ENCODE data around the gene RNF31.
"Not testable (repeated sequence)": the region's sequence is repeated elsewhere in the genome, so short reads cannot be mapped to it uniquely, and the experiment has no call there.

RNF31 gene

GRCh38 chr14:24102357-24103048, 44.8 kb upstream of the RNF31 start:
- DNase-seq (ENCODE audit: low read depth), result no peak
- no peak for TF ChIP-seq CTCF (IDR thresholded peaks at IDR 0.05; ENCODE audit: low read depth, low read length, missing control alignments)
- in situ Hi-C loops (cut with HindIII; ENCODE audit: low sequenced_read_pairs), result no loop called here
- H3K4me3 ChIP-seq (ENCODE audit: low read depth, low read length), result no peak overlapping the region

- in situ Hi-C loops (cut with HindIII; ENCODE audit: low sequenced_read_pairs), result no loop called here
- H3K4me3 ChIP-seq (ENCODE audit: low read depth, low read length), result no peak overlapping the region
- no peak for TF ChIP-seq CTCF (IDR thresholded peaks at IDR 0.05; ENCODE audit: low read depth, low read length, missing control alignments)
- no peak for DNase-seq (ENCODE audit: low read depth)
Measured at GRCh38 chr14:24103451-24103850, 43.8 kb upstream of the RNF31 start.

GRCh38 chr14:24105609-24106239, 41.6 kb upstream of the RNF31 start:
- H3K4me3 ChIP-seq (ENCODE audit: low read depth, low read length); DNase-seq (ENCODE audit: low read depth); in situ Hi-C loops (cut with HindIII; ENCODE audit: low sequenced_read_pairs): not testable (repeated sequence)

GRCh38 chr14:24106672-24107271, 40.5 kb upstream of the RNF31 start:
- H3K4me3 ChIP-seq (ENCODE audit: low read depth, low read length), result no peak overlapping the region
- no peak for DNase-seq (ENCODE audit: low read depth)
- no peak for TF ChIP-seq CTCF (IDR thresholded peaks at IDR 0.05; ENCODE audit: low read depth, low read length, missing control alignments)
- in situ Hi-C loops (cut with HindIII; ENCODE audit: low sequenced_read_pairs), result no loop called here

GRCh38 chr14:24108336-24108874, 38.9 kb upstream of the RNF31 start:
- no peak for DNase-seq (ENCODE audit: low read depth)
- H3K4me3 ChIP-seq (ENCODE audit: low read depth, low read length), result no peak overlapping the region
- TF ChIP-seq CTCF (IDR thresholded peaks at IDR 0.05; ENCODE audit: low read depth, low read length, missing control alignments), result no peak
- in situ Hi-C loops (cut with HindIII; ENCODE audit: low sequenced_read_pairs), result no loop called here

GRCh38 chr14:24110060-24110459, 37.2 kb upstream of the RNF31 start:
- no peak for DNase-seq (ENCODE audit: low read depth)
- in situ Hi-C loops (cut with HindIII; ENCODE audit: low sequenced_read_pairs), result no loop called here
- no peak overlapping the region for H3K4me3 ChIP-seq (ENCODE audit: low read depth, low read length)
- TF ChIP-seq CTCF (IDR thresholded peaks at IDR 0.05; ENCODE audit: low read depth, low read length, missing control alignments), result no peak

GRCh38 chr14:24110523-24110922, 36.8 kb upstream of the RNF31 start:
- in situ Hi-C loops (cut with HindIII; ENCODE audit: low sequenced_read_pairs), result no loop called here
- DNase-seq (ENCODE audit: low read depth), result no peak
- no peak for TF ChIP-seq CTCF (IDR thresholded peaks at IDR 0.05; ENCODE audit: low read depth, low read length, missing control alignments)
- H3K4me3 ChIP-seq (ENCODE audit: low read depth, low read length), result no peak overlapping the region
